HT-29 (cell line): ENCODE results near the gene NASP. TPM values are rescaled to one million over a fixed set of nuclear protein-coding genes. Genes with fewer than 3 reads are reported as not detected.

ENCODE experiments used
- DNase-seq: peaks from one replicate; pipeline ENCODE4 v3.0.0-alpha.2; 2015; ENCODE audit warnings: low spot score
- small RNA-seq: library from RNA; depleted of rRNA; stranded (forward); fragments of <200 nt; gene quantifications from one replicate; pipeline ENCODE3, GENCODE V24; 2014
- total RNA-seq: library from RNA; depleted of rRNA; stranded (reverse); fragments of >200 nt; shearing (Covaris generic); gene quantifications from 2 replicates; pipeline ENCODE4 v1.2.3, GENCODE V29; 2014; rRNA removed

The NASP gene
- total RNA-seq, 1 experiment from 2014 or later, result 105 TPM

- no peak for DNase-seq
Measured at GRCh38 chr1:45666836-45667235, 83.0 kb downstream of the NASP start.

- DNase-seq, result no peak
Measured at GRCh38 chr1:45667321-45668111, 83.7 kb downstream of the NASP start.

Small RNA genes within 50 kb of the gene (small RNA-seq; reads per million reads assigned to genes)
- gene AL355480.1 (not detected), gene AL355480.2 (not detected), gene AL355480.3 (not detected), gene AL355480.4 (not detected)

Other genes starting within 250 kb of the NASP start
- 20.5 and 24.2 TPM in 2 replicates for gene TOE1, start 243.9 kb upstream of the NASP start, total RNA-seq
- gene MUTYH, start 243.6 kb upstream of the NASP start, total RNA-seq, result 32.6 and 36.0 TPM in 2 replicates
- gene TESK2, start 92.9 kb upstream of the NASP start, total RNA-seq, result 2.0 and 2.9 TPM in 2 replicates
- gene CCDC163, start 84.0 kb upstream of the NASP start, total RNA-seq, result 0.71 and 1.5 TPM in 2 replicates
- 6.8 and 6.9 TPM in 2 replicates for gene MMACHC, start 83.7 kb upstream of the NASP start, total RNA-seq
- 630 and 644 TPM in 2 replicates for gene PRDX1, start 62.2 kb upstream of the NASP start, total RNA-seq
- gene AKR1A1, start 33.2 kb upstream of the NASP start, total RNA-seq, result 145 and 161 TPM in 2 replicates
- 0.86 and 1.3 TPM in 2 replicates for gene CCDC17, start 40.0 kb downstream of the NASP start, total RNA-seq
- 49.3 and 51.1 TPM in 2 replicates for gene GPBP1L1, start 102.5 kb downstream of the NASP start, total RNA-seq
- 16.5 and 18.3 TPM in 2 replicates for gene TMEM69, start 104.1 kb downstream of the NASP start, total RNA-seq
- 1.5 and 2.9 TPM in 2 replicates for gene IPP, start 166.6 kb downstream of the NASP start, total RNA-seq
- 25.4 and 27.0 TPM in 2 replicates for gene MAST2, start 219.6 kb downstream of the NASP start, total RNA-seq